Midbrain (tissue), 1 donor: ENCODE results near the gene PMPCA.
A peak's percentile ranks its signal among the peaks of the same experiment; 100 is the strongest.

Source experiments
- DNase-seq: peaks from one replicate; lab custom pipeline; 2025; lab: John Stamatoyannopoulos, UW

Gene PMPCA

DNA sequence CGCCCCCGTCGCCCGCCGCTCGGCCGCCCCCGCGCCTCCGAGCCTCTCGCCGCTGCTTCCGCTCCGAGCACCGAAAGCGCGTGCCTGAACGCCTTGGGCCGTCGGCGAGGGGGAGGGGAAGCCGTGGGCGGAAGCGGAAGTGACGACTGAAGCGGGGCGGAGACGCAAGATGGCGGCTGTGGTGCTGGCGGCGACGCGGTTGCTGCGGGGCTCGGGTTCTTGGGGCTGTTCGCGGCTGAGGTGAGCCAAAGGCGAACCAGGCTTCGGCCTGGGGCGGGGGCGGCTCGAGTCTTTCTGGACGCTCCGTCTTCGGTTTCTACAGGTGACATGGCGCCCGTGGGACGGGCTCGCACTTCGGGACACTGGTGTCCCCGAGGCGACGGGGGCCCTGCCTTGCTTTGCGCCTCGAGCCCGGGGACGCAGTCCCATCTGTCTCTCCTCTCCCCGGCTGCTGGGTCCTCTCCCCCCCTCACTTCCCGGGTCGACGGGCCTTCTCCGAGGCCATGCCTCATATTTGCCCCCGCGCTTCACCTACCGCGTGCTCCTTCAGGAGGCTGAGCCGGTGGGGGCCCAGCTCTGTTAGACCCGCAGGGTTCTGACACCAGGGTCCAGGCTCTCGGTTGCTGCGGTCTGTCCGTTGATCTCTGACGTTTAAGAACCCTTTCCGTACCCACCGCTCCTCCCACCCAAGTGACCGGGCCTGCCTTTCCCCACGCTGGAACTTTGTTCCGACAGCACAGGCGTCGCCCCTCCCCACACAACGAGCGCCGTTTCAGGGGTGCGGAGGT is at the start of gene PMPCA, which contains the start of gene ENTR1:
TSS of gene PMPCA (plus strand) at position 159 of the 788 bp plus-strand sequence. CDS start at position 170, 11 bp downstream.
TSS of gene ENTR1 (minus strand) at position 115 of the 788 bp plus-strand sequence. CDS start 217 bp downstream, outside the sequence.
- DNase-seq = peak; percentile 93

DNA sequence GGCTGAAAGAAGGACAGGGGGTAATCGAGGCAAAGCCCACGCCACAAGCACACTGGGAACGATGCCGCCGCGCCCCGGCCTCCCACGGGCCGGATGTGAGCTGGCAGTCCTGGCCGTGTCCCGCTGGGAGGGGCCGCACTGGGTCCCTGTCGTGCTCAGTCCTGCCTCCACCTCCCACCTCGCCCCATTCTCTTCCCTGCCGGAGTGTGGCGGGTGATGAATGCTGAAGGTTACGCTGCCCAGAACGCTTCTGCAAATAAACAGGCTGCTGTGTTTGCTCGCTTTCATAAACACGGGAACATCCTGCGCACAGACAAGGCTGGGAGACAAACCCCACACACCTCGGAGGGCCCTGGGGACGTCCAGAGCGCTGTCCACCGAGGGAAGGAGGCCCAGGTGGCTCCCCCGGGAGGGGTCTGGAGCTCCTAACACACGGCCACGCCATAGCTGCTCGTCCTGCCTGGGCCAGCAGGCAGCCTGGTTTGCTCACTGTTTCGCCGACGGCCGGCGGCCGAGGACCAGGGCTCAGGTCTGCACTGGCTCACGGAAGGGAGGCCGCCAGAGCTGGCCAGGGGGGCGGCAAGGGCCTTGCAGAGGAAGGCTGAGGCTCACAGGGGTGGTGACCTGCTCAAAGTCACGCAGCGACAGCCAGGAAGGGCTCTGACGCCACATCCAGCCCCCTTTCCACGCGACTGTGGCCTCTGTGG is 49.3 kb upstream of the PMPCA start:
- no peak for DNase-seq

DNA sequence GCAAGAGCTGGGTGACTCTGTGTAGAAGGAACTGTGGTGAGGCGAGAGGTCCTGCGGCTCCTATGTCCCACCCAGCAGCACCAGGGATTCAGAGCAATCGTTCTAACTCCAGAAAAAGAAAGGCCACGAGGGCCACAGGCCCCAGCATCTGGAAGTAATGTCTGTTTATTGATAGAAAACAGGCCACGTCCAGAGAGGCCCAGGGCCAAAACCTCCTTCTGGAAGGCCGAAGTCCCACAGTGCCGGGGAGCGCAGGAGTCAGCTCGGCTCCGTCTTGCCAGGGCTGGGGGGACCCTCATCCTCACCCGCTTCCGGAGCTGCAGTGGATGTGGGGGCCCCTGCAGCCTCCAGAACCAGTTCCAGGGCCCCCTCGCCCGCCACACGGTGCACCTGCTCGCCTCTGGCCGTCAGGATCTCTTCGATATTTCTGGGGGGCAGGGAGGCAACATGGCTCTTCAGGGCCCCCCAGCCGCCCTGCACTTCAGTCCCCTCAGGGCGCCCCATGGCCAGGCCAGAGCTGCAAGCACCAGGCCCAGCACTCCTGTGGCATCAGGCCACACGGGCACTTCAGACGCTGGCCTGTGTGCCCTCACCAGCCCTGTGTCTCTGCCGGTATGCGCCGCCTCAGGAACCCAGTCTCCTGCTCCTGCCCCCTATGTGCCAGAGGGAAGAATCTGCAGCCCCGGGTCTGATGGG is 48.6 kb upstream of the PMPCA start:
- DNase-seq = no peak

- DNase-seq = no peak
These were observed 48.0 kb upstream of the PMPCA start for GRCh38 chr9:136362450-136362784.

GRCh38 chr9:136363106-136363948 is 47.1 kb upstream of the PMPCA start, which contains the start of gene DNLZ:
DNLZ (minus strand) TSS chr9:136363744; CDS start chr9:136363714, 30 bp downstream.
- DNase-seq = peak; percentile 88

DNA sequence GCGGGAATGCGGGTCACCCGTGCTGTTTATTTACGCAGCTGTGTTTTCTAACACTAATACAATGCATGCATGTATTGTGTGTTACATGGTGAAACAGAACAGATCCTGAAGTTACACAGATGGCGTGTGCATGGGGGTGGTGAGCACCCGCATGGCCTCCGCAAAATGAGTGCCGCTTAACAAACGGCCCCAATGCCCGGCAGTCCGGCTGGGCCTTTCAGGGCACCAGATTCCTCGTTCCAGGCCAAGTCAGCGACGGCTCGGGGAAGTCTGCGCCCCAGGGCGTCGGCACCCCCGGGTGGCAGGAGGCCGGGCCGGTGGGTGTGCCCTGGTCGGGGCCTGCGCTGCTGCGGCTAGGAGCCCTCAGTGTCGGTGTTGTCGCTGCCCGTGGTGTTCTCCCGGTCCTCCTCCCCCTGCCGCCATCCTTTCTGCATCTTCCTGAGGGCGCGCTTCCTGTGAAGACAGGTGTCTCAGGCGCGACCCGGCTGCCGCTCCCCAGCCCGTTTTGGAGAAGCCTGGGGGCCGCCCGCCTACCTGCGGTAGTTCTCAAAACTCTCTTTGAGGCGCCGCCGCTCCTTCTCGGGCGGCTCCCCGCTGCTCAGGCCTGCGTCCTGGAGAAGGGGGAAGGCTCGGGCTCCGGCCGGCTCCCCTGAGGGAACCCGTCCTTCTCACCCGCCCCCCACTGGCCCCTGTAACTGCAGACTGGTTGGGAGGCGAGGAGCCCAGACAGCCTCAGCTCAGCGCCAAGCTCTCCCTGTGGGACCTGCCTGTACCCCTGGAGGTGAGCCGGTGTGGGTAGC is 46.3 kb upstream of the PMPCA start:
- DNase-seq = no peak

GRCh38 chr9:136364942-136365774 is 45.3 kb upstream of the PMPCA start:
- no peak for DNase-seq

DNA sequence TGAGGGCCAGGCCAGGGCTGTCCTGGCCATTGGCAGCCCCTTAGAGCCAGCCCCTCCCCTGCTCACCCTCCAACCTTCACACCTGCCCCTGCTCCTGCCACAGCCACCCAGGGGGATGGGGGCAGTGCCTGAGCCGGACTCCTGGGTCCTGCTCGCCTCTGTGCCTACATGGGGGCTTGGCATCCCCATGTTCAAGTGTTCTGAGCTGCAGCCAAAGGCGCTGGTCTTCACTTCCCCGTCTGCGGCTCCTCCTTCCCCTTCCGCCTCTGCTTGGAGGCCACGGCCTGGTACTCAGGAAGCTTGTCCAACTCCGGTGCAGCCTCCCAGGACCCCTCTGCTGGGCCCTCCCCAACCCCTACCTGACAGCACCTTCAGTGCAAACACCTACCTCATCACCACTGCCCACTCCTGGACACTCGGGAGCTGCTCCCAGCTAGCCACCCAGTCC is 44.7 kb upstream of the PMPCA start:
- DNase-seq = peak; percentile 17

DNA sequence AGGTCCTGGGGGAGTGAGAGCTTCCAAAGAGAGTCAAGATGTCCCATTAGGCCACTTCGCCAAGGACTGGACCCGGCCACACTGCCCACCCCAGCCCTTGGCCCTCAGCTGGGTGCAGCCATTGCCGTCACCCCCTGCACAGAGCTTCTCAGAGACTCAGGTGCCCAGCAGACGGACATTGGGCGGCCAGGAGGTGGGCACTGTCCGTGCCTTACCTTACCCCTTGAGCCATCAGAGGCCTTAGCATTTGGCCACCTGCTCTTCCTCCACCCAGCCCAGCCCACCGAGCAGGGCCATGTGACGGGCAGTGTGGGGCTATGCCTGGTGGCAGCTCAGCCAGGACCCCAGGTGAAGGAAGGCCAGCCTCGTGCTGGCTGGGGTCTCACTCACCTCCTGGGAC is 43.6 kb upstream of the PMPCA start:
- DNase-seq = no peak

GRCh38 chr9:136367296-136368145 is 42.9 kb upstream of the PMPCA start:
- no peak for DNase-seq

DNA sequence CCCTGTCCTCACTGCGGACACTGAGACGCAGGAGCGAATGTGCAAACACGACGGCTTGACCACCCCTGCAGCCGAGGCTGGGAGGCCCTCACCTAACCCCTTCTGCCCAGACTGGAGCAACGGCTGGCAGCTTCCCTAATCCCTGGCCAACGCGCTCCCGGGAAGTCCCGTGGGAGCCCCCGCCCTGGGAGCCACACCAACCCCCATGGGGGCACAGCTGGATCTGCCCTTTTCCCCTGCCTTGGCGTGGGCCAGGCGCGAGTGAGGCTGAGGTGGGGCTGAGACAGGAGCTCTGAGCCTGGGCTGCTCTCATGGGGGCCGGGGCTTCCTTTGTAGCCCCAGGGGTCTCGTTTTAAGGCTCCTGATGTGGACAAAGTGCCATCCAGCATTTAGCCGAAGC is 42.3 kb upstream of the PMPCA start:
- no peak for DNase-seq

- no peak for DNase-seq
These were observed 40.4 kb upstream of the PMPCA start for GRCh38 chr9:136370037-136370436.

- DNase-seq = no peak
These were observed 39.5 kb upstream of the PMPCA start for GRCh38 chr9:136370687-136371532.

- DNase-seq = no peak
These were observed 39.0 kb upstream of the PMPCA start for GRCh38 chr9:136371533-136371880.

GRCh38 chr9:136372006-136372405 is 38.5 kb upstream of the PMPCA start:
- no peak for DNase-seq

DNA sequence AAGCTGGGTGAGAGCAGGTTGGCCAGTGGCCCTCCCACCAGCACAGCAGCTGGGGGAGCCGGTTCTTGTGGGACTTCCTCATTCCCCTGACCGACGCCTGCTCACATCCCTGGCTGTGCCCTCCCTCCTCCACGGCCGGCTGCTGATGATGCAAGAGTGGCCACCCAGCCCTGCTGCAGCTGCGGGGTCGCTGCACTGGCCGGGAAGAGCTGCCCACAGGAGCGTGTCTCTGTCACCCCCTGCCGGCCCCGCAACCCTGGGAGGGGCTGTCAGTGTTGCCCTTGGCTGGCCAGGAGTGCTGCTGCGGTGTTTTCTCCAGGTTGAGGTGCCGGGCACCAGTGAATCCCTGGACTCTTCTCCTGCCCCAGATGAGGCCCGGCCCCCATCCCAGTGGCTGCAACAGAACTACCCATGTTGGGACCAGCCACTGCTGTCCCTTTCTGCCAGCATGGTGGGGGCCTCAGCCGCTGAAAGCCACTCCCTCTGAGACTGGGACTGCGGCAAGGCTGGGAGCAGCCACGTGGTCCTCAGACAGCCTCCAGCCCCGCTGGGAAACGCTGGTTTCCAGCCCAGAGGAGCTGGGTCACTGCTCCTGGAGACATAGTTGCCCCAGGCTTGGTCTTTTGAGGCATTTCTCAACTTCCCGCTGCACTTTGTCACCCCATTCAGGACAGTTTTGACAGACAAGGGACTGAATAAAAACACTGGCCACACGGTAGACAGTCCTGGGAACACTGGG is 37.7 kb upstream of the PMPCA start:
- peak; percentile 35 for DNase-seq
